H1 (cell line): ENCODE measurements around the gene F2RL2. TPM values are rescaled to one million over a fixed set of nuclear protein-coding genes. Genes with fewer than 3 reads are reported as not detected.

Source experiments
- CTCF ChIA-PET: fragments of 300-600 bp; sonication (Branson Sonifier 250); formaldehyde crosslinking; loops from one replicate; lab custom pipeline; 2021; ENCODE audit not compliant: partially characterized antibody; lab: Charles Lee
- POLR2A ChIA-PET: fragments of 300-600 bp; sonication (Branson Sonifier 250); formaldehyde crosslinking; loops from one replicate; lab custom pipeline; 2021; ENCODE audit warnings: inconsistent platforms; ENCODE audit not compliant: partially characterized antibody; lab: Charles Lee
- DNase-seq, 2 experiments: peaks; one replicate each; pipeline versions ENCODE4 v3.0.0 to v3.0.0-alpha.2; 2010 to 2022; ENCODE audit warnings: low spot score in 2 of 2, low read depth in 1 of 2, mixed read lengths in 1 of 2
- FAIRE-seq: peaks from 2 replicates; lab custom pipeline; 2011; peaks lifted over from hg19 to GRCh38; lab: Jason Lieb, UNC
- H2AFZ ChIP-seq: 2 replicates; pipeline ENCODE4 v1.8.1; 2012; ENCODE audit warnings: low read length, inconsistent platforms
- H2AK5ac ChIP-seq: 2 replicates; pipeline ENCODE4 v1.6.1; 2013; ENCODE audit warnings: low read depth, low read length
- H2BK120ac ChIP-seq: replicated peaks from 2 replicates; pipeline ENCODE3; 2013; ENCODE audit warnings: low read depth, low read length, inconsistent platforms
- H2BK12ac ChIP-seq: 2 replicates; pipeline ENCODE4 v1.6.1; 2013; ENCODE audit warnings: low read depth, low read length
- H2BK15ac ChIP-seq: 2 replicates; pipeline ENCODE4 v1.6.1; 2013; ENCODE audit warnings: low read length
- H2BK20ac ChIP-seq: 2 replicates; pipeline ENCODE4 v1.6.1; 2013; ENCODE audit warnings: low read length
- H2BK5ac ChIP-seq: 2 replicates; pipeline ENCODE4 v1.6.1; 2013; ENCODE audit warnings: low read depth, low read length
- H3K14ac ChIP-seq: 2 replicates; pipeline ENCODE4 v1.6.1; 2013; ENCODE audit warnings: inconsistent platforms; ENCODE audit not compliant: insufficient read length
- H3K18ac ChIP-seq: 2 replicates; pipeline ENCODE4 v1.6.1; 2013; ENCODE audit warnings: low read length; ENCODE audit errors: extremely low read depth
- H3K23ac ChIP-seq: 2 replicates; pipeline ENCODE4 v1.6.1; 2013; ENCODE audit warnings: inconsistent platforms; ENCODE audit not compliant: insufficient read length
- H3K23me2 ChIP-seq: 2 replicates; pipeline ENCODE4 v1.6.1; 2013; ENCODE audit warnings: low read depth, low read length
- H3K27ac ChIP-seq: 2 replicates; pipeline ENCODE4 v1.6.1; 2011; ENCODE audit warnings: low read depth, low read length, inconsistent platforms
- H3K27me3 ChIP-seq, 4 experiments: replicated peaks in 1 of 4; 1 replicate in 1 of 4; 2 replicates in 3 of 4; pipeline versions ENCODE4 v1.6.1 to v1.8.1; 2011 to 2013; ENCODE audit warnings: low read length in 3 of 4, mild to moderate bottlenecking in 3 of 4, inconsistent platforms in 2 of 4, mixed read lengths in 2 of 4, moderate library complexity in 1 of 4; ENCODE audit not compliant: control insufficient read depth in 3 of 4, insufficient read depth in 3 of 4; ENCODE audit errors: extremely low read depth in 1 of 4
- H3K36me3 ChIP-seq, 4 experiments: 2 replicates each; pipeline versions ENCODE4 v1.6.1 to v1.8.1; 2011 to 2013; ENCODE audit warnings: mild to moderate bottlenecking in 4 of 4, low read length in 3 of 4, moderate library complexity in 2 of 4, control low read depth in 1 of 4, inconsistent platforms in 1 of 4; ENCODE audit not compliant: insufficient read depth in 4 of 4, control insufficient read depth in 2 of 4
- H3K4ac ChIP-seq: replicated peaks from 2 replicates; pipeline ENCODE3; 2013; ENCODE audit warnings: low read length, low read depth, mixed read lengths, inconsistent platforms; ENCODE audit not compliant: insufficient read length
- H3K4me1 ChIP-seq, 4 experiments: replicated peaks in 1 of 4; 1 replicate in 1 of 4; 2 replicates in 3 of 4; pipeline versions ENCODE4 v1.6.1 to v1.8.1; 2011 to 2013; ENCODE audit warnings: low read length in 3 of 4, inconsistent platforms in 2 of 4, mixed read lengths in 1 of 4; ENCODE audit not compliant: insufficient read depth in 4 of 4, control insufficient read depth in 3 of 4
- H3K4me2 ChIP-seq, 2 experiments: 2 replicates each; pipeline versions ENCODE4 v1.6.1 to v1.8.1; 2011 to 2013; ENCODE audit warnings: low read depth in 2 of 2, low read length in 2 of 2, control low read depth in 1 of 2, inconsistent platforms in 1 of 2, mild to moderate bottlenecking in 1 of 2; ENCODE audit not compliant: insufficient read depth in 1 of 2
- H3K4me3 ChIP-seq, 4 experiments: fragments of 200-600, 300-600 bp in 1 of 4; sonication (generic), shearing (Covaris generic), sonication (Bioruptor Twin) in 1 of 4; 2 replicates each; pipeline versions ENCODE4 v1.5.1 to v1.8.1; 2011 to 2016; ENCODE audit warnings: low read length in 4 of 4, low read depth in 3 of 4, control low read depth in 2 of 4, inconsistent platforms in 2 of 4, mild to moderate bottlenecking in 2 of 4, mixed read lengths in 1 of 4, moderate library complexity in 1 of 4; ENCODE audit not compliant: insufficient read depth in 2 of 4; ENCODE audit errors: extremely low read depth in 1 of 4
- H3K56ac ChIP-seq: replicated peaks from 2 replicates; pipeline ENCODE3; 2013; ENCODE audit warnings: low read depth, mild to moderate bottlenecking, mixed read lengths, low read length, inconsistent platforms; ENCODE audit not compliant: insufficient read length
- H3K79me1 ChIP-seq: 2 replicates; pipeline ENCODE4 v1.6.1; 2013; ENCODE audit warnings: low read depth, low read length, control low read depth
- H3K79me2 ChIP-seq, 2 experiments: 2 replicates each; pipeline versions ENCODE4 v1.6.1 to v1.8.1; 2012 to 2013; ENCODE audit warnings: low read length in 2 of 2, mild to moderate bottlenecking in 2 of 2, inconsistent platforms in 1 of 2; ENCODE audit not compliant: insufficient read depth in 2 of 2, control insufficient read depth in 1 of 2
- H3K9ac ChIP-seq, 4 experiments: replicated peaks in 1 of 4; 1 replicate in 1 of 4; 2 replicates in 3 of 4; pipeline versions ENCODE4 v1.6.1 to v1.8.1; 2011 to 2013; ENCODE audit warnings: low read depth in 3 of 4, low read length in 3 of 4, control low read depth in 2 of 4, mild to moderate bottlenecking in 2 of 4, moderate library complexity in 2 of 4, inconsistent platforms in 1 of 4; ENCODE audit errors: extremely low read depth in 1 of 4
- H3K9me3 ChIP-seq, 2 experiments: 2 replicates each; pipeline versions ENCODE4 v1.6.1 to v1.8.1; 2012 to 2013; ENCODE audit warnings: mild to moderate bottlenecking in 2 of 2, moderate library complexity in 2 of 2, control low read depth in 1 of 2, inconsistent platforms in 1 of 2, low read depth in 1 of 2, low read length in 1 of 2, mixed read lengths in 1 of 2; ENCODE audit not compliant: insufficient read depth in 2 of 2
- H4K20me1 ChIP-seq, 2 experiments: replicated peaks in 1 of 2; 2 replicates each; pipeline versions ENCODE3 to v1.8.1; 2011 to 2013; ENCODE audit warnings: inconsistent platforms in 2 of 2, low read length in 2 of 2, mild to moderate bottlenecking in 1 of 2; ENCODE audit not compliant: insufficient read depth in 2 of 2, control insufficient read depth in 1 of 2
- H4K5ac ChIP-seq: 2 replicates; pipeline ENCODE4 v1.6.1; 2013; ENCODE audit warnings: low read length, low read depth, mixed read lengths, inconsistent platforms; ENCODE audit not compliant: insufficient read length
- H4K8ac ChIP-seq: 2 replicates; pipeline ENCODE4 v1.8.0; 2013; ENCODE audit warnings: mild to moderate bottlenecking, moderate library complexity, low read length, inconsistent platforms; ENCODE audit not compliant: insufficient read depth; ENCODE audit errors: extremely low read depth
- H4K91ac ChIP-seq: replicated peaks from 2 replicates; pipeline ENCODE3; 2013; ENCODE audit warnings: low read length, mixed read lengths, inconsistent platforms; ENCODE audit not compliant: insufficient read length
- CHD1 ChIP-seq: IDR thresholded peaks from 2 replicates; pipeline ENCODE4 v1.6.1; 2012; ENCODE audit warnings: low read depth, low read length, improper control_type of control experiment
- E2F6 ChIP-seq: IDR thresholded peaks from 2 replicates; pipeline ENCODE4 v1.6.1; 2012; ENCODE audit warnings: inconsistent platforms
- EGR1 ChIP-seq: IDR thresholded peaks from 2 replicates; pipeline ENCODE4 v1.6.1; 2011; ENCODE audit warnings: low read depth, low read length, borderline replicate concordance
- GTF2F1 ChIP-seq: IDR thresholded peaks from 2 replicates; pipeline ENCODE4 v1.6.1; 2012; ENCODE audit warnings: low read depth, low read length, improper control_type of control experiment, borderline replicate concordance
- NRF1 ChIP-seq: IDR thresholded peaks from 2 replicates; pipeline ENCODE4 v1.6.1; 2011; ENCODE audit warnings: mild to moderate bottlenecking, low read depth, low read length, improper control_type of control experiment
- POLR2AphosphoS5 ChIP-seq: IDR thresholded peaks from 2 replicates; pipeline ENCODE4 v1.6.1; 2011; ENCODE audit warnings: low read depth, low read length
- RBBP5 ChIP-seq: IDR thresholded peaks from 2 replicates; pipeline ENCODE4 v1.7.1; 2012; ENCODE audit warnings: low read depth, mild to moderate bottlenecking, inconsistent platforms, low read length, moderate library complexity, borderline replicate concordance
- RXRA ChIP-seq: IDR thresholded peaks from 2 replicates; pipeline ENCODE4 v1.6.1; 2011; ENCODE audit warnings: low read depth, mild to moderate bottlenecking, low read length, moderate library complexity; ENCODE audit not compliant: insufficient read depth
- SP1 ChIP-seq: IDR thresholded peaks from 2 replicates; pipeline ENCODE4 v1.6.1; 2011; ENCODE audit warnings: low read depth, low read length
- TCF12 ChIP-seq: IDR thresholded peaks from 2 replicates; pipeline ENCODE4 v1.6.1; 2011; ENCODE audit warnings: low read depth, mild to moderate bottlenecking, low read length
- WGBS, 2 experiments: shearing (Covaris generic) in 1 of 2; methylation state at CpG; one replicate each; pipeline versions ENCODE4 v1.1.6 to v1.1.7; 2013 to 2015; ENCODE audit warnings: low lambda C conversion rate in 2 of 2, mixed read lengths in 2 of 2, inconsistent platforms in 1 of 2, low coverage in 1 of 2, missing lambda C conversion rate in 1 of 2; ENCODE audit not compliant: insufficient replicate concordance in 2 of 2, insufficient coverage in 1 of 2, insufficient read length in 1 of 2; ENCODE audit errors: extremely low coverage in 1 of 2, missing lambda C conversion rate in 1 of 2; 5-methylcytosine and 5-hydroxymethylcytosine counted together
- polyA plus RNA-seq, 7 experiments: library from polyadenylated mRNA; depleted of rRNA in 3 of 7; stranded (reverse) in 5 of 7; unstranded in 2 of 7; fragments of >200 nt in 5 of 7; fragments of 200-250 nt in 2 of 7; gene quantifications; 1 replicate in 5 of 7; 2 replicates in 1 of 7; 4 replicates in 1 of 7; pipeline versions ENCODE4 v1.2.1 to v1.2.3, GENCODE V29; 2011 to 2013; ENCODE audit warnings: missing spikeins in 2 of 7, mixed read lengths in 2 of 7
- total RNA-seq: library from RNA; stranded (reverse); fragmentation: NEBNext Ultra II Directional; extraction: Animal tissue kit (Norgen Biotek cat#: 25700); gene quantifications from 2 replicates; pipeline ENCODE4 v1.2.1, GENCODE V29; 2021
- TF ChIP-seq, protein P1 (sequence below): IDR thresholded peaks from 2 replicates; pipeline ENCODE4 v1.6.1; 2012; ENCODE audit warnings: low read length, inconsistent platforms
- TF ChIP-seq, protein P2 (sequence below): IDR thresholded peaks from 2 replicates; pipeline ENCODE4 v1.6.1; 2011; ENCODE audit warnings: low read depth, mild to moderate bottlenecking, low read length; ENCODE audit not compliant: insufficient read depth

The F2RL2 gene
- total and polyA plus RNA-seq, 2 of the 8 experiments (the other 6 are each of a cell fraction or from before 2014, with no cell fraction given), result 0.03 to 0.07 TPM

DNA sequence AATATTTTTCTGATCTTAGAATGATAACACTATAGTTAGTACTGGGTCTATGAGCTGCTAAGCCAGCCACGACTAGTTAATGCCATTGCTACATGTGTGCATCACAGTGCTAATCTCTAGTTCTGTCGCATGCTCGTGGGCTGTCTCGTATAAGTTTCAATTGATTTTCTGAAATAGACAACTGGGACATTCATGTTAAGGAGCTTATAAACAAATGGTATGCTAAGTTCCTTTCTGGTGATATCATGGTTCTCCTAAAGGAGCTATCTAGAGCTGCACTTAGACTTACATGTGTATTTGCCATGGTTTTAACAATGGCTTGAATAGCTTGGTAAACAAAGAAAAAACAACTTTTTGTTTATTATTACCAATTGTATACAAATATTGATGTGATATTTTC lies 46.2 kb downstream of the F2RL2 start:
- H2BK15ac ChIP-seq, result no peak overlapping the region
- no peak overlapping the region for H3K18ac ChIP-seq
- no peaks in the 10 kb centered on the region for H3K23me2 ChIP-seq
- no peak overlapping the region for H4K8ac ChIP-seq
- peak overlapping the region in 1 of 4 experiments; percentile 49; a peak in 1 of 7 replicates for H3K9ac ChIP-seq
- no peak overlapping the region for H3K27ac ChIP-seq
- H3K79me1 ChIP-seq, result no peaks in the 10 kb centered on the region
- no peak overlapping the region for H2BK5ac ChIP-seq
- H3K14ac ChIP-seq, result no peak overlapping the region
- H3K4ac ChIP-seq, result no peak overlapping the region
- no peaks in the 10 kb centered on the region for H3K79me2 ChIP-seq
- H2BK120ac ChIP-seq, result no peak overlapping the region
- no peak overlapping the region for H3K23ac ChIP-seq
- no peak overlapping the region for H2BK12ac ChIP-seq
- no peak overlapping the region for H2AK5ac ChIP-seq
- no peak for DNase-seq
- H4K20me1 ChIP-seq, result no peaks in the 10 kb centered on the region
- POLR2A ChIA-PET, result no interaction called here
- H3K9me3 ChIP-seq, result no peaks in the 10 kb centered on the region
- FAIRE-seq, result no peak
- H3K56ac ChIP-seq, result no peak overlapping the region
- H2BK20ac ChIP-seq, result no peak overlapping the region
- no peak overlapping the region for H3K4me2 ChIP-seq
- peaks cover 0 to 1% (median 0%) of the 10 kb centered on the region in 4 experiments; a peak in 1 of 7 replicates for H3K27me3 ChIP-seq
- H4K5ac ChIP-seq, result no peak overlapping the region
- H3K4me3 ChIP-seq, result no peak overlapping the region
- H2AFZ ChIP-seq, result no peak overlapping the region
- no peaks in the 10 kb centered on the region for H3K36me3 ChIP-seq
- CTCF ChIA-PET, result interaction anchor here (1.3 kb wide), 1 partner anchor 268 kb away, joined by 3 read pairs; no protein-coding TSS in a partner anchor
- H3K4me1 ChIP-seq, result no peaks in the 10 kb centered on the region; a peak in 1 of 7 replicates
- H4K91ac ChIP-seq, result no peak overlapping the region
- 95% methylated on average over 4 of the region's 4 CpGs; no CpG with 5 or more reads in 1 of the 2 experiments for WGBS, 2 experiments
- TF ChIP-seq RBBP5 (no peak), TCF12 (no peak), POLR2AphosphoS5 (no peak), NRF1 (no peak), GTF2F1 (no peak), EGR1 (no peak), CHD1 (no peak), E2F6 (no peak), RXRA (no peak), SP1 (no peak)
- TF ChIP-seq, protein P1, sequence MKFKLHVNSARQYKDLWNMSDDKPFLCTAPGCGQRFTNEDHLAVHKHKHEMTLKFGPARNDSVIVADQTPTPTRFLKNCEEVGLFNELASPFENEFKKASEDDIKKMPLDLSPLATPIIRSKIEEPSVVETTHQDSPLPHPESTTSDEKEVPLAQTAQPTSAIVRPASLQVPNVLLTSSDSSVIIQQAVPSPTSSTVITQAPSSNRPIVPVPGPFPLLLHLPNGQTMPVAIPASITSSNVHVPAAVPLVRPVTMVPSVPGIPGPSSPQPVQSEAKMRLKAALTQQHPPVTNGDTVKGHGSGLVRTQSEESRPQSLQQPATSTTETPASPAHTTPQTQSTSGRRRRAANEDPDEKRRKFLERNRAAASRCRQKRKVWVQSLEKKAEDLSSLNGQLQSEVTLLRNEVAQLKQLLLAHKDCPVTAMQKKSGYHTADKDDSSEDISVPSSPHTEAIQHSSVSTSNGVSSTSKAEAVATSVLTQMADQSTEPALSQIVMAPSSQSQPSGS, result no peak
- TF ChIP-seq, protein P2, sequence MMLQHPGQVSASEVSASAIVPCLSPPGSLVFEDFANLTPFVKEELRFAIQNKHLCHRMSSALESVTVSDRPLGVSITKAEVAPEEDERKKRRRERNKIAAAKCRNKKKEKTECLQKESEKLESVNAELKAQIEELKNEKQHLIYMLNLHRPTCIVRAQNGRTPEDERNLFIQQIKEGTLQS, result no peak
